GM19397 (cell line): ENCODE measurements around the gene MMP1.

Experiments used
- ATAC-seq: cut with Tn5 transposase; IDR thresholded peaks from one replicate; pipeline ENCODE4 v1.9.1; 2021; ENCODE audit warnings: mild to moderate bottlenecking, moderate library complexity; ENCODE audit not compliant: unreplicated experiment

MMP1 gene

GRCh38 chr11:102798012-102798746, at the start of gene MMP1:
MMP1 (minus strand) TSS chr11:102798160; CDS start chr11:102798092, 68 bp downstream.
- ATAC-seq, result no peak

GRCh38 chr11:102846292-102846691, 48.3 kb upstream of the MMP1 start:
- ATAC-seq, result no peak

- no peak for ATAC-seq
Observed at GRCh38 chr11:102843489-102843888, 45.5 kb upstream of the MMP1 start, which contains the start of gene MMP3. MMP3 (minus strand) TSS chr11:102843609; CDS start chr11:102843546, 63 bp downstream.

- no peak for ATAC-seq
Observed at GRCh38 chr11:102842930-102843329, 45.0 kb upstream of the MMP1 start.

- ATAC-seq, result no peak
Observed at GRCh38 chr11:102840018-102840417, 42.1 kb upstream of the MMP1 start.

- no peak for ATAC-seq
Observed at GRCh38 chr11:102837646-102838045, 39.7 kb upstream of the MMP1 start.

- ATAC-seq, result no peak
Observed at GRCh38 chr11:102837156-102837555, 39.2 kb upstream of the MMP1 start.

GRCh38 chr11:102836290-102836875, 38.4 kb upstream of the MMP1 start:
- no peak for ATAC-seq

- ATAC-seq, result no peak
Observed at GRCh38 chr11:102833731-102834130, 35.8 kb upstream of the MMP1 start.

GRCh38 chr11:102832612-102833011, 34.7 kb upstream of the MMP1 start:
- ATAC-seq, result no peak

GRCh38 chr11:102831489-102832440, 33.8 kb upstream of the MMP1 start:
- no peak for ATAC-seq

- no peak for ATAC-seq
Observed at GRCh38 chr11:102831128-102831488, 33.1 kb upstream of the MMP1 start.

GRCh38 chr11:102830001-102830727, 32.2 kb upstream of the MMP1 start:
- no peak for ATAC-seq

GRCh38 chr11:102829316-102830000, 31.5 kb upstream of the MMP1 start:
- ATAC-seq, result no peak

- ATAC-seq, result no peak
Observed at GRCh38 chr11:102824556-102824955, 26.6 kb upstream of the MMP1 start.

GRCh38 chr11:102819491-102819890, 21.5 kb upstream of the MMP1 start:
- ATAC-seq, result no peak

GRCh38 chr11:102813484-102813883, 15.5 kb upstream of the MMP1 start:
- no peak for ATAC-seq

GRCh38 chr11:102812188-102812587, 14.2 kb upstream of the MMP1 start:
- ATAC-seq, result no peak

- no peak for ATAC-seq
Observed at GRCh38 chr11:102810950-102811660, 13.1 kb upstream of the MMP1 start.

GRCh38 chr11:102809971-102810370, 12.0 kb upstream of the MMP1 start:
- no peak for ATAC-seq
